K562 (cell line): ENCODE measurements around the gene CCDC88C.

Experiments
- BACH1 ChIP-seq: fragments of 200-800 bp; sonication (Bioruptor generic); IDR thresholded peaks from 2 replicates; pipeline ENCODE4 v1.6.1; 2016; ENCODE audit warnings: missing genetic modification characterization, missing compliant biosample characterization
- CBX3 ChIP-seq, 2 experiments: IDR thresholded peaks; 1 replicate in 1 of 2; 2 replicates in 1 of 2; pipeline ENCODE4 v1.6.1; 2012; ENCODE audit warnings: inconsistent platforms in 2 of 2, low read length in 2 of 2, borderline replicate concordance in 1 of 2, control low read depth in 1 of 2
- EZH2 ChIP-seq: IDR thresholded peaks from 2 replicates; pipeline ENCODE4 v1.6.1; 2012; ENCODE audit warnings: low read depth, mild to moderate bottlenecking, inconsistent platforms, low read length, borderline replicate concordance
- FOS ChIP-seq: IDR thresholded peaks from 3 replicates; pipeline ENCODE4 v1.6.1; 2011; ENCODE audit not compliant: insufficient read length; ENCODE audit errors: extremely low read depth
- FOXM1 ChIP-seq, 2 experiments: fragments of 450-650 bp in 1 of 2; sonication (generic) in 1 of 2; formaldehyde crosslinking in 1 of 2; IDR thresholded peaks; 2 replicates each; pipeline versions ENCODE4 v1.6.1 to v1.9.0; 2017 to 2022; ENCODE audit warnings: low read depth in 2 of 2, mild to moderate bottlenecking in 2 of 2, missing genetic modification reagents in 1 of 2, moderate library complexity in 1 of 2
- GABPA ChIP-seq: fragments of 200-800 bp; sonication (Bioruptor generic); conservative IDR thresholded peaks from 2 replicates; pipeline ENCODE4 v1.6.1; 2016; ENCODE audit warnings: low read depth, missing genetic modification characterization, missing compliant biosample characterization
- JUNB ChIP-seq: fragments of 450-650 bp; formaldehyde crosslinking; conservative IDR thresholded peaks from 2 replicates; pipeline ENCODE4 v1.4.0; 2020; ENCODE audit warnings: mild to moderate bottlenecking
- MYC ChIP-seq, 2 experiments: fragments of 250-450 bp in 1 of 2; sonication (Bioruptor Pico) in 1 of 2; IDR thresholded peaks; 2 replicates each; pipeline versions ENCODE4 v1.5.1 to v1.6.1; 2012 to 2021; ENCODE audit warnings: low read depth in 2 of 2, borderline replicate concordance in 1 of 2, improper control_type of control experiment in 1 of 2, low read length in 1 of 2, mild to moderate bottlenecking in 1 of 2, moderate library complexity in 1 of 2
- REST ChIP-seq, 2 experiments: fragments of 450-650 bp; formaldehyde crosslinking in 1 of 2; IDR thresholded peaks; 2 replicates each; pipeline versions ENCODE4 v1.4.0 to v1.6.1; 2014 to 2020; ENCODE audit warnings: mild to moderate bottlenecking in 2 of 2, borderline replicate concordance in 1 of 2, low read depth in 1 of 2
- SMC3 ChIP-seq: conservative IDR thresholded peaks from 2 replicates; pipeline ENCODE4 v1.6.1; 2011; ENCODE audit warnings: low read depth, low read length, improper control_type of control experiment; ENCODE audit not compliant: insufficient read depth
- TAF1 ChIP-seq: IDR thresholded peaks from 2 replicates; pipeline ENCODE4 v1.6.1; 2011; ENCODE audit warnings: mild to moderate bottlenecking, low read length, moderate library complexity; ENCODE audit not compliant: insufficient read depth, control insufficient read depth, severe bottlenecking; ENCODE audit errors: extremely low read depth
- ZNF764 ChIP-seq: fragments of 250-450 bp; sonication (Bioruptor Pico); IDR thresholded peaks from 2 replicates; pipeline ENCODE4 v1.4.0; 2020; ENCODE audit warnings: low read depth, mild to moderate bottlenecking, moderate library complexity
- TF ChIP-seq, protein P1 (sequence below): fragments of 450-650 bp; formaldehyde crosslinking; IDR thresholded peaks from 2 replicates; pipeline ENCODE4 v1.4.0; 2020; ENCODE audit warnings: mild to moderate bottlenecking, moderate library complexity
- TF ChIP-seq, protein P2 (sequence below), 3 experiments: IDR thresholded peaks in 2 of 3; conservative IDR thresholded peaks in 1 of 3; 2 replicates each; pipeline ENCODE4 v1.5.1; 2011 to 2012; ENCODE audit warnings: low read length in 3 of 3, mild to moderate bottlenecking in 3 of 3, control low read depth in 2 of 3, improper control_type of control experiment in 1 of 3, inconsistent platforms in 1 of 3, low read depth in 1 of 3, mixed read lengths in 1 of 3, moderate library complexity in 1 of 3; ENCODE audit not compliant: insufficient read depth in 2 of 3

DNA sequence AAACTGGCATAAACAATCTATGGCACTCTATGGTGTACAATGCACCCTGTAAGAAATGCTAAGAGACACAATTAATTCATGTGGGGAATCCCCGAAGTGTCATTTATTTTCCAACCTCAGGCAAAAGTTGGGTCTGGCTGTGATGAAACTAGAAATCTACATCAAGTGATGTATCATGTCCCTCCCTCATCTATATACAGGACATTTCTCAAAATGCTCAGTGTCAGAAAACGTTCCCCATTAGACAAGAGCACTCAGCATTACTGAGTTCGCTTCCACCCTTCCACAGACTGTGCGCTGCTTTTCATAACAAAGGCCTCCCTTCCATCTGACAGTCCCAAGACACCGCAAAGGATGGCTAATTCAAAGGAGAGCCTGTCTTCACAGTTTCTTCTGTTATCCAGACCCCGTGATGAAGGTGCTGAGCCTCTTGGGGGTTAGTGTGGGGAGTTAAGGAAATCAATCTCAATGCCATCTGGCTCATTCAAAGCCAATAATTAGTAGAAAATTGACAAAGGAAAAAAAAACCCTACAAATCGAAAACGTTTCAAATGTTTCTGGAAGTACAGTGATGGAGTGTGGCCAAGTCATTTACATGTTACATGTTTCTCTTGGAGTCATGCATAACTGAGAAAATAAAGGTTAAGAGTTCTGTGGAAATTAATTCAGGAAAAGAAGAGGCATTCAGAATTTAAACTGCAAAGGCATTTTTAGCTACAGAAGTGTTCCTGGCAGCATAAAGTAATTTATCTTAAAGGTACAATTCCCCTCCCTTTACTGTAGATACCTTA lies 7.5 kb downstream of the CCDC88C start:
- no peak for TF ChIP-seq SMC3
- no peak for TF ChIP-seq MYC (IDR thresholded peaks at IDR 0.05; ENCODE audit: low read depth, low read length)
- no peak for TF ChIP-seq MYC (CRISPR knock-in tag; IDR thresholded peaks at IDR 0.05; ENCODE audit: borderline replicate concordance, low read depth)
- no peak for TF ChIP-seq BACH1 (tag)
- TF ChIP-seq TAF1, result no peak
- no peak for TF ChIP-seq FOS
- no peak for TF ChIP-seq CBX3 (IDR thresholded peaks at IDR 0.05; ENCODE audit: borderline replicate concordance in 1 of 2, low read length in 2 of 2)
- no peak for TF ChIP-seq JUNB (CRISPR knock-in tag)
- no peak for TF ChIP-seq FOXM1 (IDR thresholded peaks at IDR 0.05; ENCODE audit: low read depth)
- TF ChIP-seq FOXM1 (CRISPR knock-in tag; IDR thresholded peaks at IDR 0.05; ENCODE audit: low read depth), result no peak
- TF ChIP-seq, protein P1, sequence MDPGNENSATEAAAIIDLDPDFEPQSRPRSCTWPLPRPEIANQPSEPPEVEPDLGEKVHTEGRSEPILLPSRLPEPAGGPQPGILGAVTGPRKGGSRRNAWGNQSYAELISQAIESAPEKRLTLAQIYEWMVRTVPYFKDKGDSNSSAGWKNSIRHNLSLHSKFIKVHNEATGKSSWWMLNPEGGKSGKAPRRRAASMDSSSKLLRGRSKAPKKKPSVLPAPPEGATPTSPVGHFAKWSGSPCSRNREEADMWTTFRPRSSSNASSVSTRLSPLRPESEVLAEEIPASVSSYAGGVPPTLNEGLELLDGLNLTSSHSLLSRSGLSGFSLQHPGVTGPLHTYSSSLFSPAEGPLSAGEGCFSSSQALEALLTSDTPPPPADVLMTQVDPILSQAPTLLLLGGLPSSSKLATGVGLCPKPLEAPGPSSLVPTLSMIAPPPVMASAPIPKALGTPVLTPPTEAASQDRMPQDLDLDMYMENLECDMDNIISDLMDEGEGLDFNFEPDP (CRISPR knock-in tag), result no peak
- TF ChIP-seq REST (IDR thresholded peaks at IDR 0.05; ENCODE audit: borderline replicate concordance), result no peak
- no peak for TF ChIP-seq REST (CRISPR knock-in tag; IDR thresholded peaks at IDR 0.05; ENCODE audit: low read depth)
- TF ChIP-seq, protein P2, sequence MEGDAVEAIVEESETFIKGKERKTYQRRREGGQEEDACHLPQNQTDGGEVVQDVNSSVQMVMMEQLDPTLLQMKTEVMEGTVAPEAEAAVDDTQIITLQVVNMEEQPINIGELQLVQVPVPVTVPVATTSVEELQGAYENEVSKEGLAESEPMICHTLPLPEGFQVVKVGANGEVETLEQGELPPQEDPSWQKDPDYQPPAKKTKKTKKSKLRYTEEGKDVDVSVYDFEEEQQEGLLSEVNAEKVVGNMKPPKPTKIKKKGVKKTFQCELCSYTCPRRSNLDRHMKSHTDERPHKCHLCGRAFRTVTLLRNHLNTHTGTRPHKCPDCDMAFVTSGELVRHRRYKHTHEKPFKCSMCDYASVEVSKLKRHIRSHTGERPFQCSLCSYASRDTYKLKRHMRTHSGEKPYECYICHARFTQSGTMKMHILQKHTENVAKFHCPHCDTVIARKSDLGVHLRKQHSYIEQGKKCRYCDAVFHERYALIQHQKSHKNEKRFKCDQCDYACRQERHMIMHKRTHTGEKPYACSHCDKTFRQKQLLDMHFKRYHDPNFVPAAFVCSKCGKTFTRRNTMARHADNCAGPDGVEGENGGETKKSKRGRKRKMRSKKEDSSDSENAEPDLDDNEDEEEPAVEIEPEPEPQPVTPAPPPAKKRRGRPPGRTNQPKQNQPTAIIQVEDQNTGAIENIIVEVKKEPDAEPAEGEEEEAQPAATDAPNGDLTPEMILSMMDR (IDR thresholded peaks at IDR 0.05 in 2 of 3, conservative IDR thresholded peaks at IDR 0.05 in 1 of 3; ENCODE audit: insufficient read depth in 2 of 3, low read depth in 1 of 3, low read length in 3 of 3), result no peak
- TF ChIP-seq GABPA (tag), result no peak
- TF ChIP-seq ZNF764 (CRISPR knock-in tag), result no peak
- TF ChIP-seq EZH2, result no peak
